GM12878 (cell line): ENCODE results near the gene CPVL. TPM values are rescaled to one million over a fixed set of nuclear protein-coding genes. Genes with fewer than 3 reads are reported as not detected.

Source experiments
- ATAC-seq: fragments of 200-7000 bp; cut with Tn5 transposase; 3 replicates; pipeline ENCODE4 v1.9.1; 2020; ENCODE audit warnings: mild to moderate bottlenecking, moderate library complexity
- BruUV-seq: library from RNA; stranded (reverse); fragments of 400-500 nt; replicated peaks from 2 replicates; lab custom pipeline; 2021; lab: Mats Ljungman, UMichigan
- CTCF ChIA-PET: fragments of 300-600 bp; sonication (Branson Sonifier 250); formaldehyde crosslinking; extraction: SDS; loops from one replicate; lab custom pipeline; 2021; ENCODE audit warnings: inconsistent platforms; lab: Yijun Ruan, JAX
- POLR2A ChIA-PET: fragments of 350-600 bp; formaldehyde crosslinking; extraction: SDS; loops from one replicate; lab custom pipeline; 2021; ENCODE audit warnings: inconsistent platforms; lab: Charles Lee
- RAD21 ChIA-PET: fragments of 300-600 bp; sonication (Branson Sonifier 250); formaldehyde crosslinking; loops from one replicate; lab custom pipeline; 2023; ENCODE audit warnings: antibody characterized with exemption; ENCODE audit not compliant: unreplicated experiment; lab: Charles Lee
- SMC1A ChIA-PET: fragments of 300-600 bp; sonication (Branson Sonifier 250); formaldehyde crosslinking; loops from one replicate; lab custom pipeline; 2023; ENCODE audit not compliant: unreplicated experiment, uncharacterized antibody; lab: Charles Lee
- DNase-seq: peaks from one replicate; pipeline ENCODE4 v3.0.0-alpha.2; 2011; ENCODE audit warnings: low read depth, low spot score
- FAIRE-seq: peaks from 3 replicates; lab custom pipeline; 2011; peaks lifted over from hg19 to GRCh38; lab: Jason Lieb, UNC
- H2AFZ ChIP-seq: 2 replicates; pipeline ENCODE4 v1.6.0; 2011; ENCODE audit warnings: low read depth, low read length, control low read depth; ENCODE audit not compliant: control insufficient read depth
- H3K27ac ChIP-seq: 2 replicates; pipeline ENCODE4 v1.5.1; 2011; ENCODE audit warnings: control low read depth; ENCODE audit not compliant: control insufficient read depth, insufficient read depth
- H3K27me3 ChIP-seq, 2 experiments: replicated peaks in 1 of 2; 2 replicates each; pipeline versions ENCODE4 v1.6.0 to v1.6.1; 2011; ENCODE audit warnings: low read length in 1 of 2; ENCODE audit not compliant: control insufficient read depth in 2 of 2, insufficient read depth in 2 of 2
- H3K36me3 ChIP-seq, 2 experiments: 2 replicates each; pipeline ENCODE4 v1.5.1; 2011; ENCODE audit warnings: low read length in 1 of 2; ENCODE audit not compliant: control insufficient read depth in 2 of 2, insufficient read depth in 2 of 2
- H3K4me1 ChIP-seq: 2 replicates; pipeline ENCODE4 v1.6.1; 2011; ENCODE audit warnings: mild to moderate bottlenecking, low read length, moderate library complexity, mixed read lengths; ENCODE audit not compliant: control insufficient read depth, insufficient read depth
- H3K4me2 ChIP-seq: 2 replicates; pipeline ENCODE4 v1.6.0; 2011; ENCODE audit warnings: control low read depth; ENCODE audit not compliant: control insufficient read depth, insufficient read depth
- H3K4me3 ChIP-seq: fragments of 200-600 bp; sonication (generic); 2 replicates; pipeline ENCODE4 v1.5.1; 2016
- H3K79me2 ChIP-seq: 2 replicates; pipeline ENCODE4 v1.6.0; 2011; ENCODE audit warnings: low read length; ENCODE audit not compliant: control insufficient read depth, insufficient read depth
- H3K9ac ChIP-seq: 2 replicates; pipeline ENCODE4 v1.8.0; 2011; ENCODE audit warnings: low read length, control low read depth, mixed read lengths; ENCODE audit not compliant: control insufficient read depth, insufficient read depth
- H3K9me3 ChIP-seq: replicated peaks from 3 replicates; pipeline ENCODE4 v1.5.1; 2011; ENCODE audit warnings: mild to moderate bottlenecking, low read length; ENCODE audit not compliant: control insufficient read depth, insufficient read depth
- H4K20me1 ChIP-seq: 2 replicates; pipeline ENCODE4 v1.6.0; 2011; ENCODE audit not compliant: control insufficient read depth, insufficient read depth
- CTCF ChIP-seq, 3 experiments: IDR thresholded peaks in 2 of 3; conservative IDR thresholded peaks in 1 of 3; 2 replicates each; pipeline ENCODE4 v1.5.1; 2011; ENCODE audit warnings: low read depth in 3 of 3, low read length in 3 of 3, mild to moderate bottlenecking in 3 of 3, control low read depth in 2 of 3, moderate library complexity in 2 of 3, inconsistent platforms in 1 of 3, mixed read lengths in 1 of 3; ENCODE audit not compliant: control insufficient read depth in 2 of 3, insufficient read depth in 1 of 3; ENCODE audit errors: extremely low read depth in 1 of 3
- E2F8 ChIP-seq: fragments of 450-650 bp; IDR thresholded peaks from 2 replicates; pipeline ENCODE4 v1.6.1; 2018; ENCODE audit warnings: mild to moderate bottlenecking, low read depth, moderate library complexity; ENCODE audit not compliant: partially characterized antibody
- NFXL1 ChIP-seq: fragments of 450-650 bp; IDR thresholded peaks from 2 replicates; pipeline ENCODE4 v1.6.1; 2017; ENCODE audit warnings: antibody characterized with exemption, mild to moderate bottlenecking, borderline replicate concordance
- RAD21 ChIP-seq: IDR thresholded peaks from 2 replicates; pipeline ENCODE4 v1.6.1; 2011; ENCODE audit warnings: mild to moderate bottlenecking, low read depth, low read length, moderate library complexity; ENCODE audit not compliant: insufficient read depth
- WGBS: methylation state at CpG from one replicate; pipeline ENCODE4 v1.1.6; 2016; ENCODE audit warnings: low lambda C conversion rate; ENCODE audit not compliant: insufficient replicate concordance, insufficient coverage; ENCODE audit errors: missing lambda C conversion rate; 5-methylcytosine and 5-hydroxymethylcytosine counted together
- in situ Hi-C: fragments of 300-500 bp; cut with MboI; formaldehyde crosslinking; loops from 9 replicates; pipeline ENCODE4 v1.14.3; 2018; ENCODE audit warnings: mixed read lengths
- intact Hi-C: fragments of 100-400 bp; cut with micrococcal nuclease; formaldehyde crosslinking; loops from one replicate; pipeline ENCODE4 v1.14.2; 2022; ENCODE audit not compliant: unreplicated experiment
- polyA plus RNA-seq, 11 experiments: library from polyadenylated mRNA; depleted of rRNA in 4 of 11; unstranded in 6 of 11; stranded (reverse) in 5 of 11; fragments of >200 nt; fragmentation: Nextera tagmentation in 4 of 11; fragmentation: Illumina TruSeq in 1 of 11; extraction: Ambion mirVana in 4 of 11; extraction: Trizol in 1 of 11; gene quantifications; 1 replicate in 1 of 11; 2 replicates in 10 of 11; pipeline versions ENCODE4 v1.2.1 to v1.2.3, GENCODE V29; 2011 to 2016; ENCODE audit warnings: inconsistent platforms in 2 of 11, missing spikeins in 2 of 11, low read depth in 1 of 11
- total RNA-seq, 4 experiments: library from RNA; depleted of rRNA in 3 of 4; stranded (reverse); fragments of >200 nt in 3 of 4; fragmentation: Illumina TruSeq in 1 of 4; extraction: Trizol in 1 of 4; gene quantifications; 2 replicates each; pipeline versions ENCODE4 v1.2.1 to v1.2.3, GENCODE V29; 2013 to 2021

CPVL gene
- total and polyA plus RNA-seq, 10 of the 15 experiments (the other 5 are each of a cell fraction or from before 2014, with no cell fraction given), result 0.59 TPM; not detected in 9

- ChIA-PET POLR2A (no interaction called here), RAD21 (no interaction called here), CTCF (no interaction called here), SMC1A (no interaction called here)
- BruUV-seq, result no TSS peak
- DNase-seq (no peak), ATAC-seq (no peak), FAIRE-seq (no peak)
- no peak overlapping the region for H3K4me3 ChIP-seq
- in situ Hi-C loops, result no loop called here
- no peak overlapping the region for H2AFZ ChIP-seq
- H3K79me2 ChIP-seq, result no peaks in the 10 kb centered on the region
- WGBS, result 9% methylated on average over 38 of the region's 39 CpGs
- H3K36me3 ChIP-seq, result no peaks in the 10 kb centered on the region
- H3K27ac ChIP-seq, result no peak overlapping the region
- H3K9ac ChIP-seq, result no peak overlapping the region
- H4K20me1 ChIP-seq, result no peaks in the 10 kb centered on the region
- peaks cover 3% of the 10 kb centered on the region; the same call in 2 of the 3 replicates for H3K9me3 ChIP-seq
- no peak for TF ChIP-seq RAD21
- TF ChIP-seq CTCF (IDR thresholded peaks at IDR 0.05 in 2 of 3, conservative IDR thresholded peaks at IDR 0.05 in 1 of 3; ENCODE audit: control insufficient read depth in 2 of 3, extremely low read depth in 1 of 3, insufficient read depth in 1 of 3, low read depth in 3 of 3, low read length in 3 of 3), result peak in 1 of 3 experiments; percentile 5; a peak in 1 of 6 replicates
- H3K4me1 ChIP-seq, result no peaks in the 10 kb centered on the region
- no peak overlapping the region for H3K4me2 ChIP-seq
- intact Hi-C loops, result no loop called here
- peaks cover 11 to 17% of the 10 kb centered on the region in 2 experiments for H3K27me3 ChIP-seq
These were observed 189.7 kb downstream of the CPVL start for GRCh38 chr7:28956608-28957063.

GRCh38 chr7:28955718-28956607 is 190.4 kb downstream of the CPVL start:
- Histone ChIP-seq H2AFZ (no peak overlapping the region), H3K79me2 (no peaks in the 10 kb centered on the region), H3K36me3 (no peaks in the 10 kb centered on the region), H4K20me1 (no peaks in the 10 kb centered on the region), H3K27ac (no peak overlapping the region), H3K27me3 (peaks cover 11 to 17% of the 10 kb centered on the region in 2 experiments), H3K9me3 (peaks cover 3% of the 10 kb centered on the region; the same call in 2 of the 3 replicates), H3K9ac (no peak overlapping the region), H3K4me3 (no peak overlapping the region), H3K4me2 (no peak overlapping the region), H3K4me1 (no peaks in the 10 kb centered on the region)
- WGBS, result 32% methylated on average over 81 of the region's 104 CpGs
- SMC1A ChIA-PET, result no interaction called here
- intact Hi-C loops (no loop called here), in situ Hi-C loops (no loop called here)
- RAD21 ChIA-PET, result no interaction called here
- DNase-seq (no peak), ATAC-seq (no peak), FAIRE-seq (no peak)
- POLR2A ChIA-PET, result no interaction called here
- CTCF ChIA-PET, result no interaction called here
- no TSS peak for BruUV-seq
- TF ChIP-seq NFXL1 (no peak), CTCF (IDR thresholded peaks at IDR 0.05 in 2 of 3, conservative IDR thresholded peaks at IDR 0.05 in 1 of 3; ENCODE audit: control insufficient read depth in 2 of 3, extremely low read depth in 1 of 3, insufficient read depth in 1 of 3, low read depth in 3 of 3, low read length in 3 of 3) (0 out of 6 replicates have a peak, but pooled peaks of 1 of the 3 experiments have one; percentile 17), E2F8 (no peak)
